Measurements from ENCODE around the gene HMGN1. TPM values are rescaled to one million over a fixed set of nuclear protein-coding genes. Genes with fewer than 3 reads are reported as not detected.

HMGN1 gene
- total RNA-seq, 1 experiment from 2014 or later, result 293 TPM

- peaks cover 9% of the 10 kb centered on the region for H3K4me1 ChIP-seq (ENCODE audit: control insufficient read depth, insufficient read depth, low read length)
- DNase-seq (ENCODE audit: low read depth, low spot score), result no peak
- no peaks in the 10 kb centered on the region for H3K9me3 ChIP-seq (ENCODE audit: control insufficient read depth, insufficient read depth, low read depth, low read length)
- no peak for ATAC-seq
- POLR2A ChIA-PET, result no interaction called here
- in situ Hi-C loops (cut with HindIII; ENCODE audit: low pct_unique_long_range_greater_than_20kb, low sequenced_read_pairs) (no loop called here), intact Hi-C loops (cut with micrococcal nuclease; ENCODE audit: unreplicated experiment) (no loop called here)
- no peak overlapping the region for H3K4me3 ChIP-seq (ENCODE audit: low read depth in 2 of 2, low read length in 2 of 2)
- BruUV-seq (replicated peaks), result no TSS peak
- no peak overlapping the region for H3K27ac ChIP-seq (ENCODE audit: low read length)
- no peak for TF ChIP-seq SIN3A (IDR thresholded peaks at IDR 0.05; ENCODE audit: borderline replicate concordance, insufficient read depth, low read depth, low read length)
- no peak for TF ChIP-seq REST (IDR thresholded peaks at IDR 0.05; ENCODE audit: insufficient read depth in 1 of 2, low read depth in 2 of 2, low read length in 1 of 2)
- no peak for TF ChIP-seq CTCF (IDR thresholded peaks at IDR 0.05)
- no peak for TF ChIP-seq TCF7L2 (IDR thresholded peaks at IDR 0.05; ENCODE audit: low read depth, low read length)
- no peak for TF ChIP-seq POLR2AphosphoS5 (IDR thresholded peaks at IDR 0.05; ENCODE audit: low read depth, low read length)
- H3K36me3 ChIP-seq (ENCODE audit: control insufficient read depth, insufficient read depth, low read length), result peaks cover 40% of the 10 kb centered on the region
- CTCF ChIA-PET, result no interaction called here
- H3K27me3 ChIP-seq (ENCODE audit: control insufficient read depth, insufficient read depth, low read length), result no peaks in the 10 kb centered on the region
These were observed 3.4 kb downstream of the HMGN1 start for GRCh38 chr21:39345440-39345839.

GRCh38 chr21:39344848-39345247 is 4.0 kb downstream of the HMGN1 start:
- POLR2A ChIA-PET, result no interaction called here
- in situ Hi-C loops (cut with HindIII; ENCODE audit: low pct_unique_long_range_greater_than_20kb, low sequenced_read_pairs) (no loop called here), intact Hi-C loops (cut with micrococcal nuclease; ENCODE audit: unreplicated experiment) (no loop called here)
- BruUV-seq (replicated peaks), result no TSS peak
- ATAC-seq (no peak), DNase-seq (ENCODE audit: low read depth, low spot score) (no peak)
- Histone ChIP-seq H3K36me3 (ENCODE audit: control insufficient read depth, insufficient read depth, low read length) (peaks cover 40% of the 10 kb centered on the region), H3K9me3 (ENCODE audit: control insufficient read depth, insufficient read depth, low read depth, low read length) (no peaks in the 10 kb centered on the region), H3K4me3 (ENCODE audit: low read depth in 2 of 2, low read length in 2 of 2) (no peak overlapping the region), H3K27me3 (ENCODE audit: control insufficient read depth, insufficient read depth, low read length) (no peaks in the 10 kb centered on the region), H3K27ac (ENCODE audit: low read length) (no peak overlapping the region), H3K4me1 (ENCODE audit: control insufficient read depth, insufficient read depth, low read length) (peaks cover 9% of the 10 kb centered on the region)
- CTCF ChIA-PET, result no interaction called here
- no peak for TF ChIP-seq REST (IDR thresholded peaks at IDR 0.05; ENCODE audit: insufficient read depth in 1 of 2, low read depth in 2 of 2, low read length in 1 of 2)
- no peak for TF ChIP-seq TCF7L2 (IDR thresholded peaks at IDR 0.05; ENCODE audit: low read depth, low read length)
- no peak for TF ChIP-seq SIN3A (IDR thresholded peaks at IDR 0.05; ENCODE audit: borderline replicate concordance, insufficient read depth, low read depth, low read length)
- TF ChIP-seq CTCF (IDR thresholded peaks at IDR 0.05), result no peak
- no peak for TF ChIP-seq POLR2AphosphoS5 (IDR thresholded peaks at IDR 0.05; ENCODE audit: low read depth, low read length)

Data from Panc1 (cell line).